IMR-90 (cell line): ENCODE data around the gene NSL1. TPM values are rescaled to one million over a fixed set of nuclear protein-coding genes. Genes with fewer than 3 reads are reported as not detected.

Source experiments
- ATAC-seq: fragments of 200-7000 bp; cut with Tn5 transposase; 2 replicates; pipeline ENCODE4 v1.9.1; 2020; ENCODE audit warnings: low read depth, mild to moderate bottlenecking, moderate library complexity
- BruUV-seq: library from RNA; stranded (reverse); fragments of 400-500 nt; replicated peaks from 2 replicates; lab custom pipeline; 2021; lab: Mats Ljungman, UMichigan
- CTCF ChIA-PET: fragments of 300-600 bp; formaldehyde crosslinking; extraction: SDS; loops from one replicate; lab custom pipeline; 2021; ENCODE audit warnings: antibody characterized with exemption; lab: Yijun Ruan, JAX
- POLR2A ChIA-PET: fragments of 300-600 bp; sonication (Branson Sonifier 250); formaldehyde crosslinking; loops from one replicate; lab custom pipeline; 2022; ENCODE audit warnings: antibody characterized with exemption; ENCODE audit not compliant: unreplicated experiment; lab: Charles Lee
- DNase-seq: peaks from one replicate; pipeline ENCODE4 v3.0.0; 2013
- H2AFZ ChIP-seq: replicated peaks from 2 replicates; pipeline ENCODE3; 2013; ENCODE audit warnings: low read length, mild to moderate bottlenecking; ENCODE audit not compliant: poor library complexity
- H2AK5ac ChIP-seq: 2 replicates; pipeline ENCODE4 v1.6.1; 2013; ENCODE audit warnings: low read depth, low read length, inconsistent platforms
- H2AK9ac ChIP-seq: replicated peaks from 2 replicates; pipeline ENCODE3; 2013; ENCODE audit warnings: mild to moderate bottlenecking, low read depth, low read length, moderate library complexity; ENCODE audit not compliant: poor library complexity
- H2BK120ac ChIP-seq: 2 replicates; pipeline ENCODE4 v1.6.1; 2013; ENCODE audit warnings: low read depth, low read length, inconsistent platforms
- H2BK15ac ChIP-seq: 3 replicates; pipeline ENCODE4 v1.6.1; 2013; ENCODE audit warnings: low read depth, low read length, inconsistent platforms
- H2BK20ac ChIP-seq: 2 replicates; pipeline ENCODE4 v1.6.1; 2013; ENCODE audit warnings: low read depth, mild to moderate bottlenecking, inconsistent platforms, low read length, moderate library complexity
- H2BK5ac ChIP-seq: 2 replicates; pipeline ENCODE4 v1.6.1; 2013; ENCODE audit warnings: mild to moderate bottlenecking, low read depth, low read length, inconsistent platforms; ENCODE audit not compliant: poor library complexity, severe bottlenecking
- H3K14ac ChIP-seq: replicated peaks from 2 replicates; pipeline ENCODE4 v1.6.1; 2013; ENCODE audit warnings: low read depth, low read length, inconsistent platforms
- H3K18ac ChIP-seq: 2 replicates; pipeline ENCODE4 v1.6.1; 2013; ENCODE audit warnings: low read depth, low read length, control low read depth
- H3K23ac ChIP-seq: 2 replicates; pipeline ENCODE4 v1.6.1; 2013; ENCODE audit warnings: low read depth, low read length, inconsistent platforms
- H3K27ac ChIP-seq: 2 replicates; pipeline ENCODE4 v1.5.1; 2013; ENCODE audit warnings: mild to moderate bottlenecking, control low read depth, low read length; ENCODE audit not compliant: insufficient read depth
- H3K27me3 ChIP-seq: 2 replicates; pipeline ENCODE4 v1.6.1; 2013; ENCODE audit warnings: low read length; ENCODE audit not compliant: control insufficient read depth, insufficient read depth
- H3K36me3 ChIP-seq: 2 replicates; pipeline ENCODE4 v1.6.1; 2013; ENCODE audit warnings: low read length, mixed read lengths; ENCODE audit not compliant: control insufficient read depth, insufficient read depth
- H3K4ac ChIP-seq: 2 replicates; pipeline ENCODE4 v1.6.1; 2013; ENCODE audit warnings: low read depth, low read length, inconsistent platforms
- H3K4me1 ChIP-seq: 2 replicates; pipeline ENCODE4 v1.6.1; 2013; ENCODE audit warnings: low read length, mixed read lengths; ENCODE audit not compliant: control insufficient read depth, insufficient read depth
- H3K4me2 ChIP-seq: 2 replicates; pipeline ENCODE4 v1.6.1; 2013; ENCODE audit warnings: low read depth, mild to moderate bottlenecking, control low read depth, low read length, moderate library complexity
- H3K4me3 ChIP-seq: 2 replicates; pipeline ENCODE4 v1.5.1; 2013; ENCODE audit warnings: low read depth, mild to moderate bottlenecking, control low read depth, low read length, moderate library complexity; ENCODE audit not compliant: insufficient read depth
- H3K56ac ChIP-seq: 2 replicates; pipeline ENCODE4 v1.6.1; 2013; ENCODE audit warnings: low read length, inconsistent platforms; ENCODE audit not compliant: insufficient read depth; ENCODE audit errors: extremely low read depth
- H3K79me1 ChIP-seq, 2 experiments: 2 replicates each; pipeline ENCODE4 v1.6.1; 2013; ENCODE audit warnings: low read length in 2 of 2, inconsistent platforms in 1 of 2, low read depth in 1 of 2
- H3K9ac ChIP-seq: 2 replicates; pipeline ENCODE4 v1.6.1; 2013; ENCODE audit warnings: low read depth, low read length, control low read depth
- H3K9me1 ChIP-seq: 2 replicates; pipeline ENCODE4 v1.6.1; 2013; ENCODE audit warnings: low read length, inconsistent platforms; ENCODE audit not compliant: insufficient read depth
- H3K9me3 ChIP-seq: 2 replicates; pipeline ENCODE4 v1.6.1; 2013; ENCODE audit warnings: low read length; ENCODE audit not compliant: control insufficient read depth, insufficient read depth
- H4K20me1 ChIP-seq: 2 replicates; pipeline ENCODE4 v1.6.1; 2013; ENCODE audit warnings: low read length, inconsistent platforms; ENCODE audit not compliant: insufficient read depth
- H4K5ac ChIP-seq: 2 replicates; pipeline ENCODE4 v1.6.1; 2013; ENCODE audit warnings: mild to moderate bottlenecking, low read depth, low read length, control low read depth
- H4K8ac ChIP-seq, 2 experiments: 2 replicates each; pipeline ENCODE4 v1.6.1; 2013; ENCODE audit warnings: low read depth in 2 of 2, low read length in 2 of 2, control low read depth in 1 of 2, inconsistent platforms in 1 of 2
- H4K91ac ChIP-seq: 2 replicates; pipeline ENCODE4 v1.6.1; 2013; ENCODE audit warnings: low read depth, low read length, inconsistent platforms; ENCODE audit not compliant: insufficient read depth
- BHLHE40 ChIP-seq: fragments of 150-350 bp; IDR thresholded peaks from 2 replicates; pipeline ENCODE4 v1.6.1; 2016; ENCODE audit warnings: mild to moderate bottlenecking, low read depth, low read length
- CEBPB ChIP-seq: IDR thresholded peaks from 2 replicates; pipeline ENCODE4 v1.6.1; 2012; ENCODE audit warnings: low read depth, low read length, improper control_type of control experiment
- FOS ChIP-seq: fragments of 150-350 bp; IDR thresholded peaks from 2 replicates; pipeline ENCODE4 v1.6.1; 2016; ENCODE audit warnings: low read depth, low read length
- MAZ ChIP-seq: IDR thresholded peaks from 2 replicates; pipeline ENCODE4 v1.6.1; 2012; ENCODE audit warnings: low read depth, mild to moderate bottlenecking, low read length, improper control_type of control experiment, moderate library complexity, borderline replicate concordance
- MXI1 ChIP-seq: IDR thresholded peaks from 2 replicates; pipeline ENCODE4 v1.6.1; 2012; ENCODE audit warnings: low read depth, mild to moderate bottlenecking, low read length, moderate library complexity, borderline replicate concordance
- NFE2L2 ChIP-seq: fragments of 150-350 bp; IDR thresholded peaks from 2 replicates; pipeline ENCODE4 v1.6.1; 2016; ENCODE audit warnings: low read depth, mild to moderate bottlenecking, low read length
- POLR2A ChIP-seq: IDR thresholded peaks from 2 replicates; pipeline ENCODE4 v1.6.1; 2012; ENCODE audit warnings: mild to moderate bottlenecking, low read depth, low read length
- RFX5 ChIP-seq: IDR thresholded peaks from 2 replicates; pipeline ENCODE4 v1.8.0; 2012; ENCODE audit warnings: low read depth, mild to moderate bottlenecking, low read length, moderate library complexity
- SMC3 ChIP-seq: fragments of 150-350 bp; IDR thresholded peaks from 2 replicates; pipeline ENCODE4 v1.6.1; 2016; ENCODE audit warnings: low read depth, mild to moderate bottlenecking, antibody characterized with exemption, low read length, moderate library complexity
- USF2 ChIP-seq: fragments of 150-350 bp; IDR thresholded peaks from 2 replicates; pipeline ENCODE4 v1.6.1; 2017; ENCODE audit warnings: mild to moderate bottlenecking, antibody characterized with exemption, low read length, low read depth
- WGBS, 2 experiments: methylation state at CpG; one replicate each; pipeline versions ENCODE4 v1.1.5 to v1.1.7; 2013; ENCODE audit warnings: missing lambda C conversion rate in 2 of 2; ENCODE audit not compliant: insufficient read length in 1 of 2; ENCODE audit errors: extremely low coverage in 2 of 2; 5-methylcytosine and 5-hydroxymethylcytosine counted together
- dilution Hi-C: fragments of 300-500 bp; cut with HindIII; formaldehyde crosslinking; loops from one replicate; pipeline ENCODE4 v1.14.3; 2018; ENCODE audit warnings: low sequenced_read_pairs; ENCODE audit not compliant: unreplicated experiment
- in situ Hi-C: fragments of 300-500 bp; cut with MboI; formaldehyde crosslinking; loops from 3 replicates; pipeline ENCODE4 v1.14.3; 2019; ENCODE audit warnings: low sequenced_read_pairs, inconsistent platforms, mixed read lengths
- intact Hi-C: fragments of 100-400 bp; cut with micrococcal nuclease; formaldehyde crosslinking; loops from 2 replicates; pipeline ENCODE4 v1.10.0; 2022
- polyA plus RNA-seq, 3 experiments: library from polyadenylated mRNA; depleted of rRNA; stranded (reverse); fragments of >200 nt; gene quantifications; 2 replicates each; pipeline ENCODE4 v1.2.3, GENCODE V29; 2012; ENCODE audit warnings: low replicate concordance in 1 of 3
- total RNA-seq: library from RNA; depleted of rRNA; stranded (reverse); fragments of >200 nt; gene quantifications from 2 replicates; pipeline ENCODE4 v1.2.3, GENCODE V29; 2012

Gene NSL1
- total and polyA plus RNA-seq, 2 of the 4 experiments (the other 2 are of a cell fraction) = 19.1 to 42.5 TPM

GRCh38 chr1:212838145-212838544 lies 46.6 kb upstream of the NSL1 start:
- intact Hi-C loops (no loop called here), in situ Hi-C loops (no loop called here), dilution Hi-C loops (no loop called here)
- H3K4ac ChIP-seq = no peak overlapping the region
- no peak overlapping the region for H4K5ac ChIP-seq
- no peak overlapping the region for H3K4me3 ChIP-seq
- H2BK20ac ChIP-seq = no peak overlapping the region
- H3K79me1 ChIP-seq = no peaks in the 10 kb centered on the region
- H3K27ac ChIP-seq = no peak overlapping the region
- H3K4me1 ChIP-seq = no peaks in the 10 kb centered on the region
- CTCF ChIA-PET = interaction anchor here (1.0 kb wide), 1 partner anchor 9 kb away, joined by 3 read pairs; no protein-coding TSS in a partner anchor
- no peak for ATAC-seq
- no peak overlapping the region for H2AK5ac ChIP-seq
- TF ChIP-seq NFE2L2 (no peak), BHLHE40 (no peak), RFX5 (no peak), POLR2A (no peak), MAZ (no peak), USF2 (no peak), FOS (no peak), SMC3 (no peak), MXI1 (no peak), CEBPB (no peak)
- POLR2A ChIA-PET = no interaction called here
- no peaks in the 10 kb centered on the region for H3K27me3 ChIP-seq
- H3K14ac ChIP-seq = no peak overlapping the region
- no peaks in the 10 kb centered on the region for H3K9me1 ChIP-seq
- H2BK15ac ChIP-seq = no peak overlapping the region
- no peak overlapping the region for H3K56ac ChIP-seq
- no peak overlapping the region for H2BK120ac ChIP-seq
- H2AK9ac ChIP-seq = no peak overlapping the region
- H4K91ac ChIP-seq = no peak overlapping the region
- no peak overlapping the region for H2AFZ ChIP-seq
- WGBS, 2 experiments = no CpG with 5 or more reads among the region's 5 CpGs
- no peaks in the 10 kb centered on the region for H4K20me1 ChIP-seq
- no peak overlapping the region for H2BK5ac ChIP-seq
- H3K36me3 ChIP-seq = no peaks in the 10 kb centered on the region
- H3K23ac ChIP-seq = no peak overlapping the region
- H3K4me2 ChIP-seq = no peak overlapping the region
- H3K9ac ChIP-seq = no peak overlapping the region
- no peak overlapping the region for H3K18ac ChIP-seq
- BruUV-seq = no TSS peak
- no peak for DNase-seq
- no peak overlapping the region for H4K8ac ChIP-seq
- no peaks in the 10 kb centered on the region for H3K9me3 ChIP-seq
